ENCODE results near the gene CCDC85B. TPM values are rescaled to one million over a fixed set of nuclear protein-coding genes. Genes with fewer than 3 reads are reported as not detected.

CCDC85B gene
- total RNA-seq, 4 donors from 2014 or later, result 44.9 to 61.0 (median 53.1) TPM

DNA sequence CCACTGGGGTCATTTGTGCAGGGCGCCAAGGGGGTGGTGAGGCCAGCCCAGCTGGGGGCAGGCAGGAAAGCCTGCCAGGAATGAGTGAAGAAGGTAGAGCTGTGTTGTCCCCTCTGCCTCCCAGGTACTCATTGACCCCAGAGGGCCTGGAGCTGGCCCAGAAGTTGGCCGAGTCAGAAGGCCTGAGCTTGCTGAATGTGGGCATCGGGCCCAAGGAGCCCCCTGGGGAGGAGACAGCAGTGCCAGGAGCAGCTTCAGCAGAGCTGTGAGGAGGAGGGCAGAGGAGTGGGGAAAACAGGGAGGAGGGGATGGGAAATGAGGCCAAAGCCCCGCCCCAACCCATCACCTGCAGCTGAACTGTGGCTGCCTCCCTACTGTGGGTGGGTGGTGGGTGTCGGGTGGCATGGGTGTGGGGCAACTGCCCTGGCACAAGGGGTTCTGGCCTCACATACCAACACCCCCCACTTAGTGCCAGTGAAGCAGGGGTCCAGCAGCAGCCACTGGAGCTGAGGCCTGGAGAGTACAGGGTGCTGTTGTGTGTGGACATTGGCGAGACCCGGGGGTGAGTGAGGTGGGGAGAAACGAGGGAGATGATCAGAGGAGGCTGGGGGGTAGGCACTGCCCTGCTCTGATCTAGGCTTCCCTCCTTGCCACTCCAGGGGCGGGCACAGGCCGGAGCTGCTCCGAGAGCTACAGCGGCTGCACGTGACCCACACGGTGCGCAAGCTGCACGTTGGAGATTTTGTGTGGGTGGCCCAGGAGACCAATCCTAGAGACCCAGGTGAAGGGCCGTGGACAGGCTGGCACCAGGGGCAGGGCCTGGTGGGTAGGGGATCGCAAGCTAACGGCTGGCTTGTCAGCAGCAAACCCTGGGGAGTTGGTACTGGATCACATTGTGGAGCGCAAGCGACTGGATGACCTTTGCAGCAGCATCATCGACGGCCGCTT lies 27.3 kb upstream of the CCDC85B start:
- no peak for DNase-seq (ENCODE audit: low spot score in 2 of 2)
- 91 to 92% methylated on average over 24 of the region's 24 CpGs for WGBS, 2 donors

DNA sequence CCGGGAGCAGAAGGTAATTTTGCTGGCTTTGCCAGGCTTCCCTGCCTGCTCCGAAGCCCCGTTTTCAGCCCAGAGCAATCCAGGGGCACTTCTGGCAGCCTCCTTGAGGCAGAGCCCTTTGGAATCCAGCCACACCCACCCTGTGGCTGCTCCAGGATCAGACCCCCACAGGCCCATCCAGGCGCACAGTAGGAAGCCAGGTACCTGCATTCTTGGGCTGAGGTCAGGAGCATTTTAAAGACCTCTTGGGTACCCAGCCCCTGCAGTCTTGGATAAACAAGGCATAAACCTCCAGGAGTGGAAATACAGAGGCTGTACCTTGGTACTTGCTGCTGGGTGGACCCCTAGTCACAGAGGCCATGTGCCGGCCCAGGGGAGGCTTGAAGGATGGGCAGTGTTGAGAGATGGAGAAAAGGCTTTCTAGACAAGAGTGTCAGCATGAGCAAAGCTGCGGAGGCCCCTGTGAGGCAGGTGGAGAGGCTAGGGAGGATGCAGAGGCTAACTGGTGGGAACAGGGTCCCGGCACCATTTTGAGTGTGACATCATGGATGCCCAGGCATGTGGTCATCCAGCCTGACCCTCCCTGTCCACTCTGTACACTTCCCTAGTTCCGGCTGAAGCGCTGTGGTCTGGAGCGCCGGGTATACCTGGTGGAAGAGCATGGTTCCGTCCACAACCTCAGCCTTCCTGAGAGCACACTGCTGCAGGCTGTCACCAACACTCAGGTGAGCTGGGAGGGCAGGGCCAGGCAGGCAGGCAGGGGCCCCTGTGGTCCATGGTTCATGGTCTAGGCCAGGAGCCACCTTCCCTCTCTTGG lies 26.4 kb upstream of the CCDC85B start:
- intact Hi-C loops (cut with DNase I; ENCODE audit: low total_unique reads), result no loop called here
- DNase-seq (ENCODE audit: low spot score in 2 of 2), result no peak
- WGBS, 2 donors, result 84 to 90% methylated on average over 8 to 12 of the region's 12 CpGs
- no peak for TF ChIP-seq POLR2A (IDR thresholded peaks at IDR 0.05)
- TF ChIP-seq, protein P1, sequence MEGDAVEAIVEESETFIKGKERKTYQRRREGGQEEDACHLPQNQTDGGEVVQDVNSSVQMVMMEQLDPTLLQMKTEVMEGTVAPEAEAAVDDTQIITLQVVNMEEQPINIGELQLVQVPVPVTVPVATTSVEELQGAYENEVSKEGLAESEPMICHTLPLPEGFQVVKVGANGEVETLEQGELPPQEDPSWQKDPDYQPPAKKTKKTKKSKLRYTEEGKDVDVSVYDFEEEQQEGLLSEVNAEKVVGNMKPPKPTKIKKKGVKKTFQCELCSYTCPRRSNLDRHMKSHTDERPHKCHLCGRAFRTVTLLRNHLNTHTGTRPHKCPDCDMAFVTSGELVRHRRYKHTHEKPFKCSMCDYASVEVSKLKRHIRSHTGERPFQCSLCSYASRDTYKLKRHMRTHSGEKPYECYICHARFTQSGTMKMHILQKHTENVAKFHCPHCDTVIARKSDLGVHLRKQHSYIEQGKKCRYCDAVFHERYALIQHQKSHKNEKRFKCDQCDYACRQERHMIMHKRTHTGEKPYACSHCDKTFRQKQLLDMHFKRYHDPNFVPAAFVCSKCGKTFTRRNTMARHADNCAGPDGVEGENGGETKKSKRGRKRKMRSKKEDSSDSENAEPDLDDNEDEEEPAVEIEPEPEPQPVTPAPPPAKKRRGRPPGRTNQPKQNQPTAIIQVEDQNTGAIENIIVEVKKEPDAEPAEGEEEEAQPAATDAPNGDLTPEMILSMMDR (IDR thresholded peaks at IDR 0.05), result no peak
- H3K4me3 ChIP-seq (ENCODE audit: low read depth, poor library complexity, severe bottlenecking), result no peak overlapping the region

More for the DNA sequence above, 27.3 kb upstream of the CCDC85B start:
- TF ChIP-seq POLR2A (IDR thresholded peaks at IDR 0.05), result no peak
- TF ChIP-seq, protein P1 (IDR thresholded peaks at IDR 0.05), result no peak
- intact Hi-C loops (cut with DNase I; ENCODE audit: low total_unique reads), result no loop called here
- H3K4me3 ChIP-seq (ENCODE audit: low read depth, poor library complexity, severe bottlenecking), result no peak overlapping the region

DNA sequence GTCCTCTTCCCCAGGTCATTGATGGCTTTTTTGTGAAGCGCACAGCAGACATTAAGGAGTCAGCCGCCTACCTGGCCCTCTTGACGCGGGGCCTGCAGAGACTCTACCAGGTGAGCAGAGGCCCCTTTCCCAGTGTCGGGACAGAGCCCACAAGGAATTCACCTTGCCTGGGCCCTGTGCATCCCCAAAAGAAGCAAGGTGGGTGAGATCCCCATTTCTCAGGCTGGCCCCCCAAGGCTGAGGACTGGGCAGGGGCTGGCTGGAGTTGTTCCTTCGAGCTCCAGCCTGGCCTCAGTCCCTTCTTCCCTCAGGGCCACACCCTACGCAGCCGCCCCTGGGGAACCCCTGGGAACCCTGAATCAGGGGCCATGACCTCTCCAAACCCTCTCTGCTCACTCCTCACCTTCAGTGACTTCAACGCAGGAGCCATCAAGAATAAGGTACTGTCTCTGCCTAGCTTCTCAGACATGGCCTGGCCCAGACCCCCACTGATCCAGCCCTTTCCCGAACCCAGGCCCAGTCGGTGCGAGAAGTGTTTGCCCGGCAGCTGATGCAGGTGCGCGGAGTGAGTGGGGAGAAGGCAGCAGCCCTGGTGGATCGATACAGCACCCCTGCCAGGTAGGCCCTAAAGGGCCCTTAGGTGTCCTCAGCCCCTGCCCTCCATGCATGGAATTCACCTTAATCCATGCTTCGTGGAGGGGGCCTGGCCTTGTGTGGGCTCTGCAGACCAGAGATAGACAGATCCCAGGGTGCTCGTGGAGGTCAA lies 25.6 kb upstream of the CCDC85B start:
- 86% methylated on average over 17 to 18 of the region's 18 CpGs for WGBS, 2 donors
- DNase-seq (ENCODE audit: low spot score in 2 of 2), result no peak
- TF ChIP-seq, protein P1 (IDR thresholded peaks at IDR 0.05), result no peak
- no peak for TF ChIP-seq POLR2A (IDR thresholded peaks at IDR 0.05)
- H3K4me3 ChIP-seq (ENCODE audit: low read depth, poor library complexity, severe bottlenecking), result no peak overlapping the region
- intact Hi-C loops (cut with DNase I; ENCODE audit: low total_unique reads), result no loop called here

DNA sequence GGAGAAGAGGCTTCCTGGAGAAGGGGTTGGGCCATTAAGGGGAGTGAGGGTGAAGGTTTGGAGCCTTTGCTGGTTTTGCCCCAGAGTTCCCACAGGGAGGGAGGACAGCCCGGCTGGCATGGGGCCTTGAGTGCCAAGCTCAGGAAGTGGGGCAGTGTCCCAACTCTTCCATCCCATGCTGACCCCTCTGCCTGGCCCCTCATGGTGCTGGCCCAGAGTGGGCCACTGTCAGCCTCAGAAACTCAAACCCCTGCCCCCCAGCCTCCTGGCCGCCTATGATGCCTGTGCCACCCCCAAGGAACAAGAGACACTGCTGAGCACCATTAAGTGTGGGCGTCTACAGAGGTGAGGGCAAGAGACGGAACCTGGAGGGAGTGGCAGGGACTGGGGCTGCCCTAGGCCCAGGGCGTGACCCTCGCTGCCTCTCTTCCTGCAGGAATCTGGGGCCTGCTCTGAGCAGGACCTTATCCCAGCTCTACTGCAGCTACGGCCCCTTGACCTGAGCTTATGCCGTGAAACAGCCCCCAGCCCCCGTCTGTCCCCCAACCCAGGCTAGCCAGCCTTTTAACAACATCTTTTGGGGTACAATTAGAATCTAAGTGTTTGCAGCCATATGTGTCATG lies 24.8 kb upstream of the CCDC85B start:
- WGBS, 2 donors, result 76 to 81% methylated on average over 9 of the region's 9 CpGs
- TF ChIP-seq POLR2A (IDR thresholded peaks at IDR 0.05), result no peak
- TF ChIP-seq, protein P1 (IDR thresholded peaks at IDR 0.05), result no peak
- intact Hi-C loops (cut with DNase I; ENCODE audit: low total_unique reads), result no loop called here
- no peak for DNase-seq (ENCODE audit: low spot score in 2 of 2)
- no peak overlapping the region for H3K4me3 ChIP-seq (ENCODE audit: low read depth, poor library complexity, severe bottlenecking)
